Mucosa of descending colon (tissue), 3 donors: ENCODE measurements around the gene NUMBL. TPM values are rescaled to one million over a fixed set of nuclear protein-coding genes. Genes with fewer than 3 reads are reported as not detected.

ENCODE experiments used
- ATAC-seq: fragments of 200-7000 bp; cut with Tn5 transposase; one replicate; pipeline ENCODE4 v1.9.1; 2020; ENCODE audit warnings: mild to moderate bottlenecking, moderate library complexity
- DNase-seq, 3 donors: peaks; one replicate each; pipeline ENCODE4 v3.0.0-alpha.2; 2020
- H3K36me3 ChIP-seq: fragments of 200-600 bp; one replicate; pipeline ENCODE4 v1.8.0; 2021; ENCODE audit warnings: low read depth, mild to moderate bottlenecking
- H3K4me1 ChIP-seq: fragments of 200-600 bp; one replicate; pipeline ENCODE4 v1.8.0; 2021; ENCODE audit warnings: low read depth, mild to moderate bottlenecking
- H3K4me3 ChIP-seq: fragments of 200-600 bp; one replicate; pipeline ENCODE4 v1.8.0; 2021; ENCODE audit warnings: mild to moderate bottlenecking
- H3K9me3 ChIP-seq: fragments of 200-600 bp; one replicate; pipeline ENCODE4 v1.8.0; 2021; ENCODE audit warnings: mild to moderate bottlenecking
- intact Hi-C, 2 donors: fragments of 100-400 bp; cut with DNase I in 1 of 2; cut with micrococcal nuclease in 1 of 2; formaldehyde crosslinking; loops; one replicate each; pipeline versions ENCODE4 v1.11.0 to v1.11.1; 2022; cut with DNase I, micrococcal nuclease
- total RNA-seq, 3 donors: library from RNA; stranded (reverse); fragmentation: NEBNext Ultra II Directional in 2 of 3; extraction: Animal tissue kit (Norgen Biotek cat#: 25700) in 2 of 3; gene quantifications; one replicate each; pipeline versions ENCODE4 v1.2.1 to v1.2.4, GENCODE V29; 2021 to 2023
- TF ChIP-seq, protein P1 (sequence below): fragments of 200-600 bp; IDR thresholded peaks from one replicate; pipeline ENCODE4 v1.8.0; 2022; ENCODE audit warnings: antibody characterized with exemption, mild to moderate bottlenecking
- donor health status: DM: no; HTN: no; CAD: no; lungs with moderate emphysema.
- donor health status: DM: no; HTN: no; CAD: no.
- donor health status: DM: no; HTN: yes; CAD: no.

NUMBL gene
- total RNA-seq, 3 donors from 2014 or later, result 10.2 to 39.7 (median 16.9) TPM

DNA sequence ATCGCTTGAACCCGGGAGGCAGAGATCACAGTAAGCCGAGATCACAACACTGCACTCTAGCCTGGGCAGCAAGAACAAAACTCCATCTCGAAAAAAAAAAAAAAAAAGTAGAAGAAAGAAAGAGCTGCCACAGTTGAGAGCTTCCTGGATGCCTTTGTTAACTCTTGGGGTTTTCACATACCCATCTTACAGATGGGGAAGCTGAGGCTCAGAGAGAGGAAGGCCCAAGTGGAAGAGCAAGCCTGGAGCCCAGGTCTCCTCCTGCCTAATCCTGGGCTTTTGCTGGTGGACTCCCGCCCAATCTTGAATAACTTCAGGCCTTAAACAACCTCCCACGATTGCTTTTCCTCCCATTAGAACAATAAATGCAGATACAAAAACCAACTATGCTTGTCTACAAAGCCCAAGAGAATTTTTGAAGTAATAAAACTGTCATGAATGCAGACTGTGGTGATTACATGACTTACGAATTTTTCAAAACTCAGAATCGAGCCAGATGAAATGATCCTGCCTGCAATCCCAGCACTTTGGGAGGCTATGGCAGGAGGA lies 47.6 kb downstream of the NUMBL start:
- Histone ChIP-seq H3K36me3 (no peaks in the 10 kb centered on the region), H3K4me1 (peaks cover 5% of the 10 kb centered on the region), H3K4me3 (no peak overlapping the region), H3K9me3 (no peaks in the 10 kb centered on the region)
- ATAC-seq, result no peak
- intact Hi-C loops, result no loop called here
- no peak for DNase-seq
- TF ChIP-seq, protein P1, sequence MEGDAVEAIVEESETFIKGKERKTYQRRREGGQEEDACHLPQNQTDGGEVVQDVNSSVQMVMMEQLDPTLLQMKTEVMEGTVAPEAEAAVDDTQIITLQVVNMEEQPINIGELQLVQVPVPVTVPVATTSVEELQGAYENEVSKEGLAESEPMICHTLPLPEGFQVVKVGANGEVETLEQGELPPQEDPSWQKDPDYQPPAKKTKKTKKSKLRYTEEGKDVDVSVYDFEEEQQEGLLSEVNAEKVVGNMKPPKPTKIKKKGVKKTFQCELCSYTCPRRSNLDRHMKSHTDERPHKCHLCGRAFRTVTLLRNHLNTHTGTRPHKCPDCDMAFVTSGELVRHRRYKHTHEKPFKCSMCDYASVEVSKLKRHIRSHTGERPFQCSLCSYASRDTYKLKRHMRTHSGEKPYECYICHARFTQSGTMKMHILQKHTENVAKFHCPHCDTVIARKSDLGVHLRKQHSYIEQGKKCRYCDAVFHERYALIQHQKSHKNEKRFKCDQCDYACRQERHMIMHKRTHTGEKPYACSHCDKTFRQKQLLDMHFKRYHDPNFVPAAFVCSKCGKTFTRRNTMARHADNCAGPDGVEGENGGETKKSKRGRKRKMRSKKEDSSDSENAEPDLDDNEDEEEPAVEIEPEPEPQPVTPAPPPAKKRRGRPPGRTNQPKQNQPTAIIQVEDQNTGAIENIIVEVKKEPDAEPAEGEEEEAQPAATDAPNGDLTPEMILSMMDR, result no peak

DNA sequence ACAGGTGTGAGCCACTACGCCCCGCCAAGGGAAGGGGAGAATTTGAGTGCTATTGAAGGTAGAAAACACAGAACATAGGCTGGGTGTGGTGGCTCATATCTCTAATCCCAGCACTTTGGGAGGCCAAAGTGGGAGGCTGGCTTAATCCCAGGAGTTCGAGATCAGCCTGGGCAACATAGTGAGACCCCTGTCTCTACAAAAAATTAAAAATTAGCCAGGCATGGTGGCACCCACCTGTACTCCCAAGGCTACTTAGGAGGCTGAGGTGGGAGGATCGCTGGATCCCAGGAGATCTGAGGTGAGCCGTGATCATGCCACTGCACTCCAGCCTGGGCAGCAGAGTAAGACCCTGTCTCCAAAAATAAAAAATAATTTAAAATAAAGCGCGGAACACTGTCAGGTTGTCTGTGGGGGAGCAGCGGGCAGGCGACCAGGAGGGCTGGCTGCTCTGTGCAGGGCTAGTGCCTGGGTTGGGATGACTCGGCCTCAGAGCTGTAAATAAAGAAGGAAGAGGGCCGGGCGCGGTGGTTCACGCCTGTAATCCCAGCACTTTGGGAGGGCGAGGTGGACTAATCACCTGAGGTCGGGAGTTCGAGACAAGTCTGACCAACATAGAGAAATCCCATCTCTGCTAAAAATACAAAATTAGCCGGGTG lies 48.3 kb downstream of the NUMBL start:
- H3K4me3 ChIP-seq, result no peak overlapping the region
- H3K4me1 ChIP-seq, result peaks cover 5% of the 10 kb centered on the region
- TF ChIP-seq, protein P1, result no peak
- intact Hi-C loops, result no loop called here
- no peaks in the 10 kb centered on the region for H3K36me3 ChIP-seq
- DNase-seq (no peak), ATAC-seq (no peak)
- H3K9me3 ChIP-seq, result no peaks in the 10 kb centered on the region

GRCh38 chr19:40641281-40641680 lies 49.2 kb downstream of the NUMBL start:
- intact Hi-C loops, result no loop called here
- Histone ChIP-seq H3K4me3 (no peak overlapping the region), H3K36me3 (no peaks in the 10 kb centered on the region), H3K9me3 (no peaks in the 10 kb centered on the region), H3K4me1 (peaks cover 5% of the 10 kb centered on the region)
- DNase-seq (no peak), ATAC-seq (no peak)
- TF ChIP-seq, protein P1, result no peak

- H3K4me1 ChIP-seq, result peaks cover 5% of the 10 kb centered on the region
- H3K9me3 ChIP-seq, result no peaks in the 10 kb centered on the region
- intact Hi-C loops, result no loop called here
- DNase-seq, result no peak
- H3K4me3 ChIP-seq, result no peak overlapping the region
- no peak for ATAC-seq
- TF ChIP-seq, protein P1, result no peak
- H3K36me3 ChIP-seq, result no peaks in the 10 kb centered on the region
These were observed 49.7 kb downstream of the NUMBL start for GRCh38 chr19:40640744-40641143.

DNA sequence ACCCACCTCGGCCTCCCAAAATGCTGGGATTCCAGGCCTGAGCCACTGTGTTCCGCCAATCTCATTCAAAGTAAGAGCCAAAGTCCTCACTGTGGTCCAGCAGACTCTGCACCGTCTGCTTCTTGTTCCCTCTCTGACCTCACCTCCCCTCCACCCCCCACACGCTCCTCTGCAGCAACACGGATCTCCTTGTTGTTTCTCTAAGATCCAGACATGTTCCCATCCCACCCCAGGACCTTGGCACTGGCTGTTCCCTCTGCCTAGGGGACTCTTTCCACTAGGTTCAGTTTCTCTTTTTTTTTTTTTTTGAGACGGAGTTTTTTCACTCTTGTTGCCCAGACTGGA lies 50.8 kb downstream of the NUMBL start:
- H3K36me3 ChIP-seq, result no peaks in the 10 kb centered on the region
- TF ChIP-seq, protein P1, result no peak
- no peaks in the 10 kb centered on the region for H3K9me3 ChIP-seq
- ATAC-seq, result no peak
- peaks cover 5% of the 10 kb centered on the region for H3K4me1 ChIP-seq
- no peak overlapping the region for H3K4me3 ChIP-seq
- intact Hi-C loops, result loop anchor here in 1 of 2 donors (5.0 kb wide), 1 partner anchor 112 kb away; no protein-coding TSS in a partner anchor
- no peak for DNase-seq
